SK-MEL-5 (cell line): ENCODE results near the gene TMEM145. TPM values are rescaled to one million over a fixed set of nuclear protein-coding genes. Genes with fewer than 3 reads are reported as not detected.

Source experiments
- DNase-seq: peaks from one replicate; pipeline ENCODE4 v3.0.0-alpha.2; 2016; ENCODE audit warnings: low read depth, low spot score
- in situ Hi-C: cut with HindIII; loops from 2 replicates; pipeline ENCODE4 v1.10.0; 2016; ENCODE audit warnings: low sequenced_read_pairs, high pct_unique_total_duplicates, low pct_unique_long_range_greater_than_20kb
- total RNA-seq: library from RNA; depleted of rRNA; stranded (reverse); fragments of >200 nt; shearing (Covaris generic); gene quantifications from 2 replicates; pipeline ENCODE4 v1.2.3, GENCODE V29; 2014

TMEM145 gene
- total RNA-seq, 1 experiment from 2014 or later, result 0.98 TPM

DNA sequence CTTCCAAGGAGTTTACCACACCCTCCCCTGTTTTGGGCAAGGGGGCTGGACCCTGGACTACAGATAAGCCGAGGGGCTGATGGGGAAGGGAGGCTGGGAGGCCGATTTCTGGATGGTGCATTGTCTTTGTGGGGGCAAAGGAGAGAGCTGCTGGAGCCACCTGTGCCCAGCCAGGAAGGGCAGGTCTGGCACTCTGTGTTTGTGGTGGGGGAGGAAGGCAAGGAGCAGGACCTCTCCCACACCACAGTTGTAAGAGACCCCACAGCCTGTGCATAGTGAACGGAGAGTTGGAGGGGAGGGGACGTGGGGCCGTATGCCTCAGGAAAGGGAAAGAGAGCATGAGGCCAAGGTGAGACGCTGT is 27.1 kb upstream of the TMEM145 start:
- DNase-seq, result no peak
- in situ Hi-C loops, result no loop called here

DNA sequence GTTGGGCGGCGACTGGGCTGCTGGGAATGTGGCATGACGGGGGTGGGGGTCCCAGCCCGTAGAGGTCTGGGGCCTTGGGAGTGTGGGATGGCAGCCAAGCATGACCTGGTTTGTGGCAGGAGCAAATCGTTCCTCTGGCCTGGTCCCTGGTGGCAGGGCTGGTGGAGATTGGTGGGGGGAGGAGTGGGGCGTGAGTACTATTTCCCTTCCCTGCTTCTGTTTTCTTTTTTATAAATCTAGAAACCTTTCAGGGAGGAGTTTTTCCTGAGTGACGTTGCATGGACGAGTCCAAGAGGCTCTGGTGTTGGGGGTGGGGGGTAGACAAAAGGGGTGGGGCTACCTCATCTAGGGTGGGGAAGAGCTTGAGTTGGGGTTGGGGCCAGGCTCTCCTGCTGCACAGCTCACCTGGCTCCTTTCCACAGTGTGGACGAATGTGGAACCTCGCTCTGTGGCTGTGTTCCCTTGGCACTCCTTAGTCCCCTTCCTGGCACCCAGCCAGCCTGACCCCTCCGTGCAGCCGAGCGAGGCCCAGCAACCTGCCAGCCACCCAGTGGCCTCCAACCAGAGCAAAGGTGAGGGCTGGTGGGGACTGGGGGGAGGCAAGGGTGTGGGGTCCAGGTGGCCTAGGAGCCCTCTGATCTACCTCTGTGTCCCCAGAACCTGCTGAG is 26.6 kb upstream of the TMEM145 start:
- in situ Hi-C loops, result no loop called here
- DNase-seq, result no peak

DNA sequence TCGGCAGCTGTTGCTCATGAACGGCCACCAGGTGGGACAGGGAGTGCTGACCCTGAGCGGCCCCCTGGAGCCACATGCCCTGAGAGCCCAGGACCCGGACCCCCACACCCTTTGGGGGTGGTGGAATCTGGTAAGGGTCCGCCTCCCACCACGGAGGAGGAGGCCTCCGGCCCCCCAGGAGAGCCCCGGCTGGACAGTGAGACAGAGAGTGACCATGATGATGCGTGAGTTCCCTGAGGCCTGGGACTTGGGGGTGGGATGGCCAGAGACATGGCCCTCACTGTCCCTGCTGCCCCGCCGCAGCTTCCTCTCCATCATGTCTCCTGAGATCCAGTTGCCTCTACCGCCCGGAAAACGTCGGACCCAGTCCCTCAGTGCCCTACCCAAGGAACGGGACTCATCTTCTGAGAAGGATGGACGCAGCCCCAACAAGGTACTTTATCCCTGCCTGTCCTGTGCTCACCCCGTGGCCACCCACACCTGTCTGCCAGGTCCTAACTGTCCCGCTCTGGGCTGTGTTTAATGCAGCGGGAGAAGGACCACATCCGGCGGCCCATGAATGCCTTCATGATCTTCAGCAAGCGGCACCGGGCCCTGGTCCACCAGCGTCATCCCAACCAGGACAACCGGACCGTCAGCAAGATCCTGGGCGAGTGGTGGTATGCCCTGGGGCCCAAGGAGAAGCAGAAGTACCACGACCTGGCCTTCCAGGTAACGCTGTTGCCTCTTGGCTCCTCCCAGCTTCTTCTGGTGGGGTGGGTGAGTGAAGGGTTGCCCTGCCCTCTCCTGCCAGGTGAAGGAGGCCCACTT is 25.9 kb upstream of the TMEM145 start:
- in situ Hi-C loops, result no loop called here
- DNase-seq, result no peak

DNA sequence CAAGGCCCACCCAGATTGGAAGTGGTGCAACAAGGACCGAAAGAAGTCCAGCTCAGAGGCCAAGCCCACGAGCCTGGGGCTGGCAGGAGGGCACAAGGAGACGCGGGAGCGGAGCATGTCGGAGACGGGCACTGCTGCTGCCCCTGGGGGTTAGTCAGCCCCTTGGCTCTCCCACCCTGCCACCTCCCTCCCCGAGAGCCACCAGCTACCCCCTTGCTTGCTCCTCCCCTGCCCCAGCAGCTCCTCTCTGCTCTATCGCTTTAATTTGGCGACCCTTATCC is 25.3 kb upstream of the TMEM145 start:
- DNase-seq, result no peak
- in situ Hi-C loops, result no loop called here

DNA sequence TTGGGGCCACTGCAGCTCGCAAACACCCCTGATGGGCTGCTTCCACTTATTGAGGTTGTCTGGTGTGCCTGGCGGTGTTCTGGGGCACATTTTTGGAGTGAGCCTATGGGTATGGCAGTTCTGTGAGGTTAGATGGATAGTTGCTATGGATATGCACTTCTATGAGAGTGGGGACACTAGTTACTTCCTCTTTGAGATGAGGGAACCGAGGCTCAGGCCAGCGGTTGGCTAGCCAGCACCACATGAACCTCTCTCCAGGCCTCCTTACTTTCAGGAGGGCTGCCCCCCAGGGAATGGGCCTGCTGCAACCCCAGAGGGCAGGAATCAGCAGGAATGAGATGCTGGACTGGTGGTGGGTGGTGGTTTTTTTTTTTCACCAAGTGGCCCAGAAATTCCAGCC is 24.7 kb upstream of the TMEM145 start:
- in situ Hi-C loops, result no loop called here
- DNase-seq, result no peak

DNA sequence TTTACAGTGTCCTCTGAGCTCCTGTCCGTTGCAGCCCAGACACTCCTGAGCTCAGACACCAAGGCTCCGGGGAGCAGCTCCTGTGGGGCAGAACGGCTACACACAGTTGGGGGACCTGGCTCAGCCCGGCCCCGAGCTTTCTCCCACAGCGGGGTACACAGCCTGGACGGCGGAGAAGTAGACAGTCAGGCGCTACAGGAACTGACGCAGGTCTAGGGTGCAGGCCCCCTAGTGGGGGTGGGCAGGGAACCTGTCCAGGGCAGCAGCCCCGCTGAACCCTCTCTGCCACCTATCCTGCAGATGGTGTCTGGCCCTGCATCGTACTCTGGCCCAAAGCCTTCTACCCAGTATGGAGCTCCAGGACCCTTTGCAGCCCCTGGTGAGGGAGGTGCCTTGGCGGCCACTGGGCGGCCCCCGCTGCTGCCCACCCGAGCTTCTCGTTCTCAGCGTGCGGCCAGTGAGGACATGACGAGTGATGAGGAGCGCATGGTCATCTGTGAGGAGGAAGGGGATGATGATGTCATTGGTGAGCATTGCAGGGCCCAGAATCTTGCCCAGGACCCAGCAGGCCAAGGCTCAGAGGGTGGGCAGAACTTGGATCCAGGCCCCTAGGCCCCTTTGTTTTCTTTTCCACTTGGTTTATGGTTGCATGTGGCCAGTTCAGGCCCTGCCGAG is 24.1 kb upstream of the TMEM145 start:
- in situ Hi-C loops, result no loop called here

DNA sequence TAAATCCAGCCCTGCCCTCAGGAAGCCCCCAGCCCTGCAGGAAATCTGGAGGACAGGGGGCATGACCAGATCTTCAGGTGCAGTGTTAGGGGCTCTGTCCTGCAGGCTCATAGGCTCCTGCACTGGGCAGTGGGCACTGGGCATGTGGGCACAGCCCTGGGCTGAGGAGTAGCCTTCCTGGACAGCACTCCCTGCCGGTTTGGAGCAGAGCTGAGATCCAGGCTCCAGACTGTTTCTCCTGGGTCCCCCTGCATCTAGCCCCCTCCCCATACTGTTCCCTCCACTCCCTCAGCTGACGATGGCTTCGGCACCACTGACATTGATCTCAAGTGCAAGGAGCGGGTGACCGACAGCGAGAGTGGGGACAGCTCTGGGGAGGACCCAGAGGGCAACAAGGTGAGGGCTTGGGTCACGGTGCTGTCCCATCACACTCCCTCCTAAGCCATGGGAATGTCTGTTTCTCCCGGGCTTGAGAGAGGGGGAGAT is 23.5 kb upstream of the TMEM145 start:
- no peak for DNase-seq
- in situ Hi-C loops, result no loop called here

More for the DNA sequence above, 24.1 kb upstream of the TMEM145 start:
- no peak for DNase-seq

DNA sequence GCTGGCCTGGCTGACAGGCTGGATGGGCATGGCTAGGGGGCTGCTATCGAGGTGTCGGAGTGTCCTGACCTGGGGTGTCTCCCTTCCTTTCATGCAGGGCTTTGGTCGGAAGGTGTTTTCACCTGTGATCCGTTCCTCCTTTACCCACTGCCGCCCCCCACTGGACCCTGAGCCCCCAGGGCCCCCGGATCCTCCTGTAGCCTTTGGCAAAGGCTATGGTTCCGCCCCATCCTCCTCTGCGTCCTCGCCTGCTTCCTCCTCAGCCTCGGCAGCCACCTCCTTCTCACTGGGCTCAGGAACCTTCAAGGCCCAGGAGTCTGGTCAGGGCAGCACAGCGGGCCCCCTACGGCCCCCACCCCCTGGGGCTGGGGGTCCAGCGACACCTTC is 23.0 kb upstream of the TMEM145 start:
- no peak for DNase-seq
- in situ Hi-C loops, result no loop called here

DNA sequence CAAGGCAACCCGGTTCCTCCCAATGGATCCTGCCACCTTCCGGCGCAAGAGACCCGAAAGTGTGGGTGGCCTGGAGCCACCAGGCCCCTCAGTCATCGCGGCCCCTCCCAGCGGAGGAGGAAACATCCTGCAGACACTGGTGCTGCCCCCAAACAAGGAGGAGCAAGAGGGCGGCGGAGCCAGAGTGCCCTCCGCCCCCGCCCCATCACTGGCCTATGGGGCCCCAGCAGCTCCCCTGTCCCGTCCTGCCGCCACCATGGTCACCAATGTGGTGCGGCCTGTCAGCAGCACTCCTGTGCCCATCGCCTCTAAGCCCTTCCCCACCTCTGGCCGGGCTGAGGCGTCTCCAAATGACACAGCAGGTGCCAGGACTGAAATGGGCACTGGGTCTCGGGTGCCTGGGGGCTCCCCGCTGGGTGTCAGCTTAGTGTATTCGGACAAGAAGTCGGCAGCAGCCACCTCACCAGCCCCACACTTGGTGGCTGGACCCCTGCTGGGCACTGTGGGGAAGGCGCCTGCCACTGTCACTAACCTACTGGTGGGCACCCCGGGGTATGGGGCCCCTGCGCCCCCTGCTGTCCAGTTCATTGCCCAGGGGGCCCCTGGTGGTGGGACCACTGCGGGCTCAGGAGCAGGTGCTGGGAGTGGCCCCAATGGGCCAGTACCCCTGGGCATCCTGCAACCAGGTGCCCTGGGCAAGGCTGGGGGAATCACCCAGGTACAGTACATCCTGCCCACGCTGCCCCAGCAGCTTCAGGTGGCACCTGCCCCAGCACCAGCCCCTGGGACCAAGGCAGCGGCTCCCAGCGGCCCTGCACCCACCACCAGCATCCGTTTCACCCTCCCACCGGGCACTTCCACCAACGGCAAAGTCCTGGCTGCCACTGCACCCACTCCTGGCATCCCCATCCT is 22.3 kb upstream of the TMEM145 start:
- in situ Hi-C loops, result no loop called here
- DNase-seq, result peak; percentile 51

DNA sequence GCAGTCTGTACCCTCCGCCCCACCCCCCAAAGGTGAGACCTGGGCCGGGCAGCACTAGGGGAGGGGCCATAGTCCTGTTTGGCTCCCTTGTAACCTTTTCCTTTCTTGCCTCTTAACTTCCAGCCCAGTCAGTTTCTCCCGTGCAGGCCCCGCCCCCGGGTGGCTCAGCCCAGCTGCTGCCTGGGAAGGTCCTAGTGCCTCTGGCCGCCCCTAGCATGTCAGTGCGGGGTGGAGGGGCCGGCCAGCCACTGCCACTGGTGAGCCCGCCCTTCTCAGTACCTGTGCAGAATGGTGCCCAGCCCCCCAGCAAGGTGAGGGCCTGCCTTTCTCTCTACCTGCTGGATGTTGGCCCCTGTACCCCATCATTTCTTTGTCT is 21.7 kb upstream of the TMEM145 start:
- in situ Hi-C loops, result no loop called here
- DNase-seq, result no peak

DNA sequence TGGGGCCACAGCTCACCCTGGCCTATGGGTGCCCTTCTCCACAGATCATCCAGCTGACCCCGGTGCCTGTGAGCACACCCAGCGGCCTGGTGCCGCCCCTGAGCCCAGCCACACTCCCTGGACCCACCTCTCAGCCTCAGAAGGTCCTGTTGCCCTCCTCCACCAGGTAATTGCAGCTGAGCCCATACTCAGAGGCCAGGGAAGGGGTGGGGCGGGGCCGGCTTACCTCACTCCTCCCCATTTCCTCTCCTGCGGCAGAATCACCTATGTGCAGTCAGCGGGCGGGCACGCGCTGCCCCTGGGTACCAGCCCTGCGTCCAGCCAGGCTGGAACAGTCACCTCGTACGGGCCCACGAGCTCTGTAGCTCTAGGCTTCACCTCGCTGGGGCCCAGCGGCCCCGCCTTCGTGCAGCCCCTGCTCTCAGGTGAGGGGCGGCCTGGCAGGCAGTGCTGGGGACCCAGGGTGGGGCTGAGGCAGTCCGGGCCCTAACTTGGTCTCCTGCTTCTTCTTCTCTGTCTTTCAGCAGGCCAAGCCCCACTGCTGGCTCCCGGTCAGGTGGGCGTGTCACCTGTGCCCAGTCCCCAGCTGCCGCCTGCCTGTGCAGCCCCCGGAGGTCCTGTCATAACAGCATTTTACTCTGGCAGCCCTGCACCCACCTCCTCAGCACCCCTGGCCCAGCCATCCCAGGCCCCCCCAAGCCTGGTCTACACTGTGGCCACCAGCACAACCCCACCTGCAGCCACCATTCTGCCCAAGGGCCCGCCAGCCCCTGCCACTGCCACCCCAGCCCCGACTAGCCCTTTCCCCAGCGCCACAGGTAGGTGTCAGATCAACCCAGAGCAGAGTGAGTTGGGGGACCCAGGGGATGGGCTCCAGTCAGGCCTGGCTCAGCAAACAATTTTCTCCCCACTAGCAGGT is 20.8 kb upstream of the TMEM145 start:
- no peak for DNase-seq
- in situ Hi-C loops, result no loop called here

DNA sequence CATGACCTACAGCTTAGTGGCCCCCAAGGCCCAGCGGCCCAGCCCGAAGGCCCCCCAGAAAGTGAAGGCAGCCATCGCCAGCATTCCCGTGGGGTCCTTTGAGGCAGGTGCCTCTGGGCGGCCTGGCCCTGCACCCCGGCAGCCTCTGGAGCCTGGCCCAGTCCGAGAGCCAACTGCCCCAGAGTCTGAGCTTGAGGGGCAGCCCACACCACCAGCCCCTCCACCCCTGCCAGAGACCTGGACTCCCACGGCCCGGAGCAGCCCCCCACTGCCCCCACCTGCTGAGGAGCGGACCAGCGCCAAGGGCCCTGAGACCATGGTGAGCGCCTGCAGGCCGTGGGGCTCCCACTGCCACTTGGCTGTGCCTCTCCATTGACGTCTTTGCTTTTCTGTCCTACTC is 20.1 kb upstream of the TMEM145 start:
- in situ Hi-C loops, result no loop called here
- no peak for DNase-seq

DNA sequence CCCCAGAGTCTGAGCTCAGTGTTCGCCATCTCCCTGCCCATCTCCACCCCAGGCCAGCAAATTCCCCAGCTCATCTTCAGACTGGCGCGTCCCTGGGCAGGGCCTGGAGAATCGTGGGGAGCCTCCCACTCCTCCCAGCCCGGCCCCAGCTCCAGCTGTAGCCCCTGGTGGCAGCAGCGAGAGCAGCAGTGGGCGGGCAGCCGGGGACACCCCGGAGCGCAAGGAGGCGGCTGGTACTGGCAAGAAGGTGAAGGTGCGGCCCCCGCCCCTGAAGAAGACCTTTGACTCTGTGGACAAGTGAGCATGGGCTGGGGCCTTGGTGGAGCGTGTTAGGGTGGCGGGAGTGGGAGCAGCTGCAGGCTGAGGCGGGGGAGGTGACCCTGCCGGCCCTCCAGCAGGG is 19.6 kb upstream of the TMEM145 start:
- in situ Hi-C loops, result no loop called here
- DNase-seq, result no peak

DNA sequence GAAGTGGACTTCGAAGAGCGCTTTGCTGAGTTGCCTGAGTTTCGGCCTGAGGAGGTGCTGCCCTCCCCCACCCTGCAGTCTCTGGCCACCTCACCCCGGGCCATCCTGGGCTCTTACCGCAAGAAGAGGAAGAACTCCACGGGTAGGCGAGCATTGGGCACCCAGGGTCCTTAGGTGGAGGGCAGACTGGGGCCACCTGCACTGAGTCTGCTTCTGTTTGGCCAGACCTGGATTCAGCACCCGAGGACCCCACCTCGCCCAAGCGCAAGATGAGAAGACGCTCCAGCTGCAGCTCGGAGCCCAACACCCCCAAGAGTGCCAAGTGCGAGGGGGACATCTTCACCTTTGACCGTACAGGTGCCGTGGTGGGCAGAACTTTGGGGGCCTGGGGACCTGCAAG is 19.2 kb upstream of the TMEM145 start:
- no peak for DNase-seq
- in situ Hi-C loops, result no loop called here

DNA sequence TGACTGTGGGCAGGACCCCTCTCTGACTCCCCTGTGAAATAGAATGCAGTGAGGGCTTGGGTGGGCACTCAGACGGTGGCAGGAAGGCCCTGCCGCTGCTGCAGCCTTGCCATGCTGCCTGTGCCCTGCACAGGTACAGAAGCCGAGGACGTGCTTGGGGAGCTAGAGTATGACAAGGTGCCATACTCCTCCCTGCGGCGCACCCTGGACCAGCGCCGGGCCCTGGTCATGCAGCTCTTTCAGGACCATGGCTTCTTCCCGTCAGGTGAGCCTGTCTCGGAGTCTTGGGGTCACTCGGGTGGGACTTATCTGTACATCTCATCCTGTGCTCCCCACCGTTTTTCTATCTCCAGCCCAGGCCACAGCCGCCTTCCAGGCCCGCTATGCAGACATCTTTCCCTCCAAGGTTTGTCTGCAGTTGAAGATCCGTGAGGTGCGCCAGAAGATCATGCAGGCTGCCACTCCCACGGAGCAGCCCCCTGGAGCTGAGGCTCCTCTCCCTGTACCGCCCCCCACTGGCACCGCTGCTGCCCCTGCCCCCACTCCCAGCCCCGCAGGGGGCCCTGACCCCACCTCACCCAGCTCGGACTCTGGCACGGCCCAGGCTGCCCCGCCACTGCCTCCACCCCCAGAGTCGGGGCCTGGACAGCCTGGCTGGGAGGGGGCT is 18.5 kb upstream of the TMEM145 start:
- in situ Hi-C loops, result no loop called here

DNA sequence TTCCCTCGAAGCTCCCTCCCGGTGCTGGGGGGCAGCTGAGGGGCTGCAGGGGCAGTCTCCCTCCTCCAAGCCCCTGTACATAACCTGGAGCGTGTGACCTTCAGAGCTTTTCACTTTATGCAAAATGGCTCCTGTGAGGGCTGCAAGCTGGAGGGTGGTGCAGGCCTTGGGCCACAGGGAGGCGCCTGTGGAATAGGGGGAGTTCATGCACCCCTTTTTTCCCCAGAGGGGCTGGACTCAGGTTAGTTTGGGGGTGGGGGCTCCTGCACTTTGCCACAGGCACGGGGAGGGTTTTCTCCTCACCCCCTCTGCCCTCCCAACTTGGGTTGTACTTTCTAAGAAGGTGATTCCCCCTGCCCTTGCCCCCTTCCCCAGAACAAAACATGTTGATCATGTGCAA is 17.8 kb upstream of the TMEM145 start:
- no peak for DNase-seq
- in situ Hi-C loops, result no loop called here

More for the DNA sequence above, 18.5 kb upstream of the TMEM145 start:
- no peak for DNase-seq
